Measurements from ENCODE around the gene MYT1. TPM values are rescaled to one million over a fixed set of nuclear protein-coding genes. Genes with fewer than 3 reads are reported as not detected.

MYT1 gene
- polyA plus RNA-seq, 1 donor, result 2.6 TPM

GRCh38 chr20:64206614-64207013, 42.4 kb downstream of the MYT1 start:
- H3K4me3 ChIP-seq (ENCODE audit: low read length), result no peak overlapping the region
- H3K9me3 ChIP-seq (ENCODE audit: control insufficient read depth, low read depth, low read length), result peaks cover 5% of the 10 kb centered on the region
- WGBS (ENCODE audit: insufficient coverage, low lambda C conversion rate), result no CpG with 5 or more reads among the region's 8 CpGs
- peaks cover 11% of the 10 kb centered on the region for H3K4me1 ChIP-seq (ENCODE audit: control insufficient read depth, insufficient read depth, low read length)
- no peaks in the 10 kb centered on the region for H3K36me3 ChIP-seq (ENCODE audit: control insufficient read depth, insufficient read depth, low read length)
- DNase-seq, result peak; percentile 86 to 91
- peak overlapping the region; percentile 47 for H3K27ac ChIP-seq (ENCODE audit: low read length)
- H3K27me3 ChIP-seq (ENCODE audit: control insufficient read depth, insufficient read depth, low read length), result no peaks in the 10 kb centered on the region

GRCh38 chr20:64207641-64208590, 43.7 kb downstream of the MYT1 start:
- H3K36me3 ChIP-seq (ENCODE audit: control insufficient read depth, insufficient read depth, low read length), result no peaks in the 10 kb centered on the region
- no peak for DNase-seq
- no peak overlapping the region for H3K27ac ChIP-seq (ENCODE audit: low read length)
- no peak overlapping the region for H3K4me3 ChIP-seq (ENCODE audit: low read length)
- no peaks in the 10 kb centered on the region for H3K9me3 ChIP-seq (ENCODE audit: control insufficient read depth, low read depth, low read length)
- peaks cover 11% of the 10 kb centered on the region for H3K4me1 ChIP-seq (ENCODE audit: control insufficient read depth, insufficient read depth, low read length)
- WGBS (ENCODE audit: insufficient coverage, low lambda C conversion rate), result no CpG with 5 or more reads among the region's 25 CpGs
- H3K27me3 ChIP-seq (ENCODE audit: control insufficient read depth, insufficient read depth, low read length), result no peaks in the 10 kb centered on the region

- H3K36me3 ChIP-seq (ENCODE audit: control insufficient read depth, insufficient read depth, low read length), result no peaks in the 10 kb centered on the region
- no peak for DNase-seq
- H3K4me3 ChIP-seq (ENCODE audit: low read length), result no peak overlapping the region
- WGBS (ENCODE audit: insufficient coverage, low lambda C conversion rate), result no CpG with 5 or more reads among the region's 7 CpGs
- no peaks in the 10 kb centered on the region for H3K27me3 ChIP-seq (ENCODE audit: control insufficient read depth, insufficient read depth, low read length)
- H3K9me3 ChIP-seq (ENCODE audit: control insufficient read depth, low read depth, low read length), result no peaks in the 10 kb centered on the region
- no peak overlapping the region for H3K27ac ChIP-seq (ENCODE audit: low read length)
- peaks cover 11% of the 10 kb centered on the region for H3K4me1 ChIP-seq (ENCODE audit: control insufficient read depth, insufficient read depth, low read length)
Observed at GRCh38 chr20:64209148-64209547, 44.9 kb downstream of the MYT1 start.

- Histone ChIP-seq H3K9me3 (ENCODE audit: control insufficient read depth, low read depth, low read length) (no peaks in the 10 kb centered on the region), H3K4me3 (ENCODE audit: low read length) (no peak overlapping the region), H3K27me3 (ENCODE audit: control insufficient read depth, insufficient read depth, low read length) (no peaks in the 10 kb centered on the region), H3K27ac (ENCODE audit: low read length) (no peak overlapping the region), H3K36me3 (ENCODE audit: control insufficient read depth, insufficient read depth, low read length) (no peaks in the 10 kb centered on the region), H3K4me1 (ENCODE audit: control insufficient read depth, insufficient read depth, low read length) (peaks cover 9% of the 10 kb centered on the region)
- WGBS (ENCODE audit: insufficient coverage, low lambda C conversion rate), result no CpG with 5 or more reads among the region's 15 CpGs
- no peak for DNase-seq
Observed at GRCh38 chr20:64210656-64211369, 46.6 kb downstream of the MYT1 start.

GRCh38 chr20:64211874-64212658, 47.8 kb downstream of the MYT1 start:
- H3K27me3 ChIP-seq (ENCODE audit: control insufficient read depth, insufficient read depth, low read length), result no peaks in the 10 kb centered on the region
- no peaks in the 10 kb centered on the region for H3K9me3 ChIP-seq (ENCODE audit: control insufficient read depth, low read depth, low read length)
- H3K4me1 ChIP-seq (ENCODE audit: control insufficient read depth, insufficient read depth, low read length), result peaks cover 2% of the 10 kb centered on the region
- no CpG with 5 or more reads among the region's 21 CpGs for WGBS (ENCODE audit: insufficient coverage, low lambda C conversion rate)
- H3K36me3 ChIP-seq (ENCODE audit: control insufficient read depth, insufficient read depth, low read length), result no peaks in the 10 kb centered on the region
- H3K27ac ChIP-seq (ENCODE audit: low read length), result no peak overlapping the region
- no peak overlapping the region for H3K4me3 ChIP-seq (ENCODE audit: low read length)
- DNase-seq, result no peak

- Histone ChIP-seq H3K36me3 (ENCODE audit: control insufficient read depth, insufficient read depth, low read length) (no peaks in the 10 kb centered on the region), H3K9me3 (ENCODE audit: control insufficient read depth, low read depth, low read length) (no peaks in the 10 kb centered on the region), H3K4me3 (ENCODE audit: low read length) (no peak overlapping the region), H3K27ac (ENCODE audit: low read length) (no peak overlapping the region), H3K4me1 (ENCODE audit: control insufficient read depth, insufficient read depth, low read length) (peaks cover 2% of the 10 kb centered on the region), H3K27me3 (ENCODE audit: control insufficient read depth, insufficient read depth, low read length) (no peaks in the 10 kb centered on the region)
- no CpG with 5 or more reads among the region's 7 CpGs for WGBS (ENCODE audit: insufficient coverage, low lambda C conversion rate)
- DNase-seq, result peak in 1 of 2 donors; percentile 38
Observed at GRCh38 chr20:64212755-64213154, 48.5 kb downstream of the MYT1 start.

GRCh38 chr20:64214113-64214512, 49.9 kb downstream of the MYT1 start:
- Histone ChIP-seq H3K9me3 (ENCODE audit: control insufficient read depth, low read depth, low read length) (no peaks in the 10 kb centered on the region), H3K27me3 (ENCODE audit: control insufficient read depth, insufficient read depth, low read length) (no peaks in the 10 kb centered on the region), H3K27ac (ENCODE audit: low read length) (no peak overlapping the region), H3K4me1 (ENCODE audit: control insufficient read depth, insufficient read depth, low read length) (peaks cover 2% of the 10 kb centered on the region), H3K4me3 (ENCODE audit: low read length) (no peak overlapping the region), H3K36me3 (ENCODE audit: control insufficient read depth, insufficient read depth, low read length) (no peaks in the 10 kb centered on the region)
- DNase-seq, result no peak
- no CpG with 5 or more reads among the region's 10 CpGs for WGBS (ENCODE audit: insufficient coverage, low lambda C conversion rate)

GRCh38 chr20:64214952-64215351, 50.7 kb downstream of the MYT1 start:
- Histone ChIP-seq H3K4me3 (ENCODE audit: low read length) (no peak overlapping the region), H3K36me3 (ENCODE audit: control insufficient read depth, insufficient read depth, low read length) (no peaks in the 10 kb centered on the region), H3K27me3 (ENCODE audit: control insufficient read depth, insufficient read depth, low read length) (no peaks in the 10 kb centered on the region), H3K4me1 (ENCODE audit: control insufficient read depth, insufficient read depth, low read length) (peaks cover 7% of the 10 kb centered on the region), H3K9me3 (ENCODE audit: control insufficient read depth, low read depth, low read length) (peaks cover 4% of the 10 kb centered on the region), H3K27ac (ENCODE audit: low read length) (no peak overlapping the region)
- DNase-seq, result no peak
- WGBS (ENCODE audit: insufficient coverage, low lambda C conversion rate), result no CpG with 5 or more reads among the region's 6 CpGs

- Histone ChIP-seq H3K27ac (ENCODE audit: low read length) (no peak overlapping the region), H3K36me3 (ENCODE audit: control insufficient read depth, insufficient read depth, low read length) (no peaks in the 10 kb centered on the region), H3K9me3 (ENCODE audit: control insufficient read depth, low read depth, low read length) (peaks cover 4% of the 10 kb centered on the region), H3K4me1 (ENCODE audit: control insufficient read depth, insufficient read depth, low read length) (peaks cover 18% of the 10 kb centered on the region), H3K27me3 (ENCODE audit: control insufficient read depth, insufficient read depth, low read length) (no peaks in the 10 kb centered on the region), H3K4me3 (ENCODE audit: low read length) (no peak overlapping the region)
- whole genome bisulfite sequencing (ENCODE audit: insufficient coverage, low lambda C conversion rate), result no CpG with 5 or more reads among the region's 3 CpGs
- DNase-seq, result no peak
Observed at GRCh38 chr20:64216036-64216435, 51.8 kb downstream of the MYT1 start.

- no peaks in the 10 kb centered on the region for H3K36me3 ChIP-seq (ENCODE audit: control insufficient read depth, insufficient read depth, low read length)
- H3K27me3 ChIP-seq (ENCODE audit: control insufficient read depth, insufficient read depth, low read length), result no peaks in the 10 kb centered on the region
- WGBS (ENCODE audit: insufficient coverage, low lambda C conversion rate), result no CpG with 5 or more reads among the region's 11 CpGs
- H3K4me1 ChIP-seq (ENCODE audit: control insufficient read depth, insufficient read depth, low read length), result peaks cover 27% of the 10 kb centered on the region
- H3K27ac ChIP-seq (ENCODE audit: low read length), result no peak overlapping the region
- H3K4me3 ChIP-seq (ENCODE audit: low read length), result no peak overlapping the region
- no peak for DNase-seq
- peaks cover 4% of the 10 kb centered on the region for H3K9me3 ChIP-seq (ENCODE audit: control insufficient read depth, low read depth, low read length)
Observed at GRCh38 chr20:64216910-64217309, 52.7 kb downstream of the MYT1 start.

Data from large intestine (tissue), 3 donors.